ENCODE results near the gene RUBCNL. TPM values are rescaled to one million over a fixed set of nuclear protein-coding genes. Genes with fewer than 3 reads are reported as not detected.

Gene RUBCNL
- polyA plus RNA-seq, 1 of the 3 experiments (the other 2 are of a cell fraction): 0.07 TPM

- Histone ChIP-seq H3K4me3 (ENCODE audit: low read depth in 2 of 2, low read length in 1 of 2) (no peak overlapping the region), H3K79me2 (ENCODE audit: insufficient read depth) (no peaks in the 10 kb centered on the region), H3K9me2 (no peaks in the 10 kb centered on the region), H4K20me1 (ENCODE audit: insufficient read depth) (no peaks in the 10 kb centered on the region), H3K4me1 (ENCODE audit: control insufficient read depth in 1 of 2, insufficient read depth in 2 of 2, low read depth in 1 of 2, low read length in 1 of 2) (peaks cover 0 to 3% of the 10 kb centered on the region in 2 experiments; a peak in 2 of 4 replicates), H3K9me3 (no peaks in the 10 kb centered on the region), H3F3A (replicated peaks; ENCODE audit: insufficient read depth) (no peaks in the 10 kb centered on the region), H2AFZ (ENCODE audit: low read depth) (no peak overlapping the region), H3K4me2 (no peak overlapping the region), H3K27ac (ENCODE audit: low read depth in 2 of 2, low read length in 1 of 2) (no peak overlapping the region), H3K9ac (no peak overlapping the region), H3K27me3 (ENCODE audit: insufficient read depth) (no peaks in the 10 kb centered on the region), H3K36me3 (replicated peaks in 1 of 2; ENCODE audit: control insufficient read depth in 1 of 2, insufficient read depth in 2 of 2, low read length in 1 of 2) (no peaks in the 10 kb centered on the region)
- WGBS (ENCODE audit: low lambda C conversion rate): 52% methylated on average over 1 of the region's 1 CpG
- TF ChIP-seq POLR2AphosphoS5 (IDR thresholded peaks at IDR 0.05; ENCODE audit: low read depth, low read length): no peak
- no peak for TF ChIP-seq EP300 (IDR thresholded peaks at IDR 0.05; ENCODE audit: borderline replicate concordance in 1 of 2, low read depth in 1 of 2, low read length in 1 of 2)
- TF ChIP-seq TEAD4 (IDR thresholded peaks at IDR 0.05; ENCODE audit: borderline replicate concordance, insufficient read depth): no peak
- no peak for TF ChIP-seq FOXM1 (IDR thresholded peaks at IDR 0.05; ENCODE audit: low read depth)
- TF ChIP-seq CTCF (IDR thresholded peaks at IDR 0.05): no peak
- TF ChIP-seq RXRA (IDR thresholded peaks at IDR 0.05; ENCODE audit: borderline replicate concordance, low read depth): no peak
- TF ChIP-seq USF2 (IDR thresholded peaks at IDR 0.05; ENCODE audit: borderline replicate concordance, low read depth, low read length): no peak
- TF ChIP-seq IRF3 (IDR thresholded peaks at IDR 0.05; ENCODE audit: low read depth, low read length): no peak
- TF ChIP-seq RCOR1 (IDR thresholded peaks at IDR 0.05; ENCODE audit: low read length): no peak
- no peak for TF ChIP-seq MXI1 (IDR thresholded peaks at IDR 0.05; ENCODE audit: low read depth, low read length)
- TF ChIP-seq ELF1 (IDR thresholded peaks at IDR 0.05): no peak
- no peak for DNase-seq
- CTCF ChIA-PET: no interaction called here
- POLR2A ChIA-PET: no interaction called here
Measured at GRCh38 chr13:46401432-46401831, 14.4 kb upstream of the RUBCNL start.

- H3K27me3 ChIP-seq (ENCODE audit: insufficient read depth): no peaks in the 10 kb centered on the region
- H3F3A ChIP-seq (replicated peaks; ENCODE audit: insufficient read depth): no peaks in the 10 kb centered on the region
- TF ChIP-seq ZBTB33 (IDR thresholded peaks at IDR 0.05; ENCODE audit: borderline replicate concordance, low read depth): no peak
- TF ChIP-seq TAF1 (IDR thresholded peaks at IDR 0.05; ENCODE audit: borderline replicate concordance, low read depth, low read length): no peak
- no peak for TF ChIP-seq RXRA (IDR thresholded peaks at IDR 0.05; ENCODE audit: borderline replicate concordance, low read depth)
- TF ChIP-seq PBX3 (IDR thresholded peaks at IDR 0.05): no peak
- TF ChIP-seq FOXJ3 (CRISPR knock-in tag; IDR thresholded peaks at IDR 0.05): no peak
- no peak for TF ChIP-seq CTCF (IDR thresholded peaks at IDR 0.05)
- TF ChIP-seq NFIC (IDR thresholded peaks at IDR 0.05; ENCODE audit: borderline replicate concordance): no peak
- no peak for TF ChIP-seq MEF2A (IDR thresholded peaks at IDR 0.05; ENCODE audit: borderline replicate concordance, low read depth)
- TF ChIP-seq FOXM1 (IDR thresholded peaks at IDR 0.05; ENCODE audit: low read depth): no peak
- H3K4me2 ChIP-seq: no peak overlapping the region
- no peak overlapping the region for H3K4me3 ChIP-seq (ENCODE audit: low read depth in 2 of 2, low read length in 1 of 2)
- H3K9me2 ChIP-seq: no peaks in the 10 kb centered on the region
- no peaks in the 10 kb centered on the region for H3K4me1 ChIP-seq (ENCODE audit: control insufficient read depth in 1 of 2, insufficient read depth in 2 of 2, low read depth in 1 of 2, low read length in 1 of 2)
- no peaks in the 10 kb centered on the region for H3K79me2 ChIP-seq (ENCODE audit: insufficient read depth)
- H4K20me1 ChIP-seq (ENCODE audit: insufficient read depth): no peaks in the 10 kb centered on the region
- no peaks in the 10 kb centered on the region for H3K9me3 ChIP-seq
- POLR2A ChIA-PET: no interaction called here
- no peak for DNase-seq
- no peak overlapping the region for H2AFZ ChIP-seq (ENCODE audit: low read depth)
- H3K36me3 ChIP-seq (replicated peaks in 1 of 2; ENCODE audit: control insufficient read depth in 1 of 2, insufficient read depth in 2 of 2, low read length in 1 of 2): no peaks in the 10 kb centered on the region
- H3K9ac ChIP-seq: no peak overlapping the region
- CTCF ChIA-PET: no interaction called here
- no peak overlapping the region for H3K27ac ChIP-seq (ENCODE audit: low read depth in 2 of 2, low read length in 1 of 2)
Measured at GRCh38 chr13:46396341-46396740, 9.3 kb upstream of the RUBCNL start.
